ENCODE measurements around the gene CST5.

CST5 gene

DNA sequence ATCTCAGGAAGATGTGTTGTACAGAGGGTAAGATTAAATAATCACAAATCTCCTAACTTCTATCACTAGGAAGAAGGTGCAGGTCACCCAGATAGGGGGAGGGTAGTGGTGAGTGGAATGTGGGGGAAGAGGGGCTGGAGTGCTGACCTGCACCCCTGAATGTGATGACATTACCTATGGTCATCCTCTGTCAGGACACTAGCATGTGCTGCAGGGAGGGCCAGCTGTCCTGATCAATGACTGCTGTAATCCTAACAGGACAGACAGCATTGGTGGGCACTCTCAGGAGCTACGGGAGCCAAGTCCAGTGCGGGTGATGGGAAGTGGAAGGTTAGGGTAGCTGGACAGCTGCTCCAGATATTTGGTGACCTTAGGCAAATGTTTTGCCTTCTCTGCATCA is 45.2 kb upstream of the CST5 start:
- H3K27ac ChIP-seq (ENCODE audit: insufficient read depth in 1 of 2, low read depth in 1 of 2, low read length in 2 of 2, poor library complexity in 1 of 2, severe bottlenecking in 2 of 2): no peak overlapping the region
- no peak overlapping the region for H3K4me3 ChIP-seq (ENCODE audit: control insufficient read depth in 1 of 7, extremely low read depth in 1 of 7, insufficient read depth in 4 of 7, low read depth in 2 of 7, low read length in 6 of 7)
- POLR2A ChIA-PET: no interaction called here
- H3K27me3 ChIP-seq (replicated peaks in 2 of 5; ENCODE audit: control insufficient read depth in 4 of 5, insufficient read depth in 5 of 5, low read length in 4 of 5): peaks cover 0 to 6% (median 0%) of the 10 kb centered on the region in 5 experiments
- DNase-seq: no peak
- WGBS (ENCODE audit: insufficient coverage): 91% methylated on average over 2 of the region's 2 CpGs
- CTCF ChIA-PET: interaction anchor here (0.7 to 5.5 kb wide), 3 partner anchors 10 to 32 kb away, joined by 3 to 21 read pairs (median 3); no protein-coding TSS in a partner anchor
- H3K9me3 ChIP-seq (ENCODE audit: control extremely low read depth in 1 of 5, control insufficient read depth in 4 of 5, insufficient read depth in 2 of 5, low read depth in 1 of 5, low read length in 4 of 5): no peaks in the 10 kb centered on the region
- H3K4me1 ChIP-seq (ENCODE audit: control extremely low read depth in 1 of 4, control insufficient read depth in 4 of 4, insufficient read depth in 4 of 4, low read length in 3 of 4): no peaks in the 10 kb centered on the region
- no peaks in the 10 kb centered on the region for H3K36me3 ChIP-seq (ENCODE audit: control insufficient read depth in 4 of 4, insufficient read depth in 4 of 4, low read length in 3 of 4)

DNA sequence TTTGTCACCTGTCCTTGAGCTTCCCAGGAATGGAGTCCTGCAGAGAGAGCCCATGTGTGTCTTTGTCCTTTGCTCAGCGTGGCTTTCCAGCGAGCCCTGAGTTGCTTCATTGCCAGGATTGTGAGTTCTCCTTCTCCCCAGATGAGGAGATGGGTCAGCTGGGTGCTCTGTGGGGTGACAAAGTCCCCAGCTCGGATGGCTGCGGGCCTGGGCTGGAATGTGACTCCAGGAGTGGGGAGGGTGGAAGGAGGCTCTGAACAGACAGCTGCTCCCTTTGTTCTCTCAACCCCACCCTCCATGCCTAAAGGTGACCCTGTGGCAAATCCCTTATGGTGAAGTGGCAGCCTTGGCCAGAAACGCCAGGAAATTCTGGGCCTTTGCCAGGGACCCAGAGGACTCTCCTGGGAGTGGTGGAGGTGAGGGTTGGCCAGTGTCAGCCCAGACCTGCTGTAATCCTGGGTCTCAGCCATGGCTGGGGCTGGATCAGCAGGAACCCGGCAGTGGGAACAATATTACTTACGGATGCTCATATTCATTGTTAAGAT is 44.4 kb upstream of the CST5 start:
- H3K9me3 ChIP-seq (ENCODE audit: control extremely low read depth in 1 of 5, control insufficient read depth in 4 of 5, insufficient read depth in 2 of 5, low read depth in 1 of 5, low read length in 4 of 5): no peaks in the 10 kb centered on the region
- no peaks in the 10 kb centered on the region for H3K4me1 ChIP-seq (ENCODE audit: control extremely low read depth in 1 of 4, control insufficient read depth in 4 of 4, insufficient read depth in 4 of 4, low read length in 3 of 4)
- H3K27ac ChIP-seq (ENCODE audit: insufficient read depth in 1 of 2, low read depth in 1 of 2, low read length in 2 of 2, poor library complexity in 1 of 2, severe bottlenecking in 2 of 2): no peak overlapping the region
- POLR2A ChIA-PET: no interaction called here
- DNase-seq: no peak
- H3K4me3 ChIP-seq (ENCODE audit: control insufficient read depth in 1 of 7, extremely low read depth in 1 of 7, insufficient read depth in 4 of 7, low read depth in 2 of 7, low read length in 6 of 7): no peak overlapping the region
- peaks cover 0 to 6% (median 0%) of the 10 kb centered on the region in 5 experiments for H3K27me3 ChIP-seq (replicated peaks in 2 of 5; ENCODE audit: control insufficient read depth in 4 of 5, insufficient read depth in 5 of 5, low read length in 4 of 5)
- WGBS (ENCODE audit: insufficient coverage): 97% methylated on average over 5 of the region's 7 CpGs
- H3K36me3 ChIP-seq (ENCODE audit: control insufficient read depth in 4 of 4, insufficient read depth in 4 of 4, low read length in 3 of 4): no peaks in the 10 kb centered on the region
- CTCF ChIA-PET: interaction anchor here (5.5 kb wide), 1 partner anchor 13 kb away, joined by 21 read pairs; no protein-coding TSS in a partner anchor

DNA sequence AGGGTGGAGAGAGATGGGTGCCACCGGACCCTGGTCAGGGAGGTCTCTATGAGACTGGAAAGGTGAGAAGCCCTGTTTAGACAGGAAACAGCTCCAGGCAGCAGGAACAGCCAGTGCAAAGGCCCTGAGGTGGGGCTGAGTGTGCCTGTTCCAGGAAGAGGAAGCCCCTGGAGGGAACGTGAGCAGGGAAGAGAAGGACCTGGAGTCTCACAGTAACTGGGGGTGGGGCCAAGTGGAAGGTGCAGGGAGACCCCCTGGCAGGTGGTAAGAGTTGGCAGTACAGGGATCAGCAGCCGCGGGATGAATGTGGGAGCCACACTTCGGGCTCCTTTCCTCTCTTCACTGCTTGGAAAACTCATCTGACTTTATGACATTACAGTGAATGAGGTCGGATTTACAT is 43.8 kb upstream of the CST5 start:
- no peak for DNase-seq
- Histone ChIP-seq H3K4me3 (ENCODE audit: control insufficient read depth in 1 of 7, extremely low read depth in 1 of 7, insufficient read depth in 4 of 7, low read depth in 2 of 7, low read length in 6 of 7) (no peak overlapping the region), H3K27ac (ENCODE audit: insufficient read depth in 1 of 2, low read depth in 1 of 2, low read length in 2 of 2, poor library complexity in 1 of 2, severe bottlenecking in 2 of 2) (no peak overlapping the region), H3K9me3 (ENCODE audit: control extremely low read depth in 1 of 5, control insufficient read depth in 4 of 5, insufficient read depth in 2 of 5, low read depth in 1 of 5, low read length in 4 of 5) (no peaks in the 10 kb centered on the region), H3K27me3 (replicated peaks in 2 of 5; ENCODE audit: control insufficient read depth in 4 of 5, insufficient read depth in 5 of 5, low read length in 4 of 5) (peaks cover 0 to 4% (median 0%) of the 10 kb centered on the region in 5 experiments), H3K4me1 (ENCODE audit: control extremely low read depth in 1 of 4, control insufficient read depth in 4 of 4, insufficient read depth in 4 of 4, low read length in 3 of 4) (no peaks in the 10 kb centered on the region), H3K36me3 (ENCODE audit: control insufficient read depth in 4 of 4, insufficient read depth in 4 of 4, low read length in 3 of 4) (no peaks in the 10 kb centered on the region)
- ChIA-PET CTCF (no interaction called here), POLR2A (no interaction called here)
- 80% methylated on average over 6 of the region's 6 CpGs for WGBS (ENCODE audit: insufficient coverage)

- ChIA-PET CTCF (interaction anchor here (1.3 kb wide), 1 partner anchor 16 kb away, joined by 5 read pairs; no protein-coding TSS in a partner anchor), POLR2A (interaction anchor here (0.6 kb wide), 1 partner anchor 10 kb away, joined by 3 read pairs; no protein-coding TSS in a partner anchor)
- WGBS (ENCODE audit: insufficient coverage): 91% methylated on average over 3 of the region's 5 CpGs
- Histone ChIP-seq H3K4me1 (ENCODE audit: control extremely low read depth in 1 of 4, control insufficient read depth in 4 of 4, insufficient read depth in 4 of 4, low read length in 3 of 4) (no peaks in the 10 kb centered on the region), H3K27ac (ENCODE audit: insufficient read depth in 1 of 2, low read depth in 1 of 2, low read length in 2 of 2, poor library complexity in 1 of 2, severe bottlenecking in 2 of 2) (no peak overlapping the region), H3K36me3 (ENCODE audit: control insufficient read depth in 4 of 4, insufficient read depth in 4 of 4, low read length in 3 of 4) (no peaks in the 10 kb centered on the region), H3K27me3 (replicated peaks in 2 of 5; ENCODE audit: control insufficient read depth in 4 of 5, insufficient read depth in 5 of 5, low read length in 4 of 5) (peaks cover 0 to 4% (median 0%) of the 10 kb centered on the region in 5 experiments), H3K9me3 (ENCODE audit: control extremely low read depth in 1 of 5, control insufficient read depth in 4 of 5, insufficient read depth in 2 of 5, low read depth in 1 of 5, low read length in 4 of 5) (no peaks in the 10 kb centered on the region), H3K4me3 (ENCODE audit: control insufficient read depth in 1 of 7, extremely low read depth in 1 of 7, insufficient read depth in 4 of 7, low read depth in 2 of 7, low read length in 6 of 7) (no peak overlapping the region)
- no peak for DNase-seq
Observed at GRCh38 chr20:23920408-23921325, 41.1 kb upstream of the CST5 start.

- POLR2A ChIA-PET: no interaction called here
Observed at GRCh38 chr20:23918896-23919295, 39.3 kb upstream of the CST5 start.

DNA sequence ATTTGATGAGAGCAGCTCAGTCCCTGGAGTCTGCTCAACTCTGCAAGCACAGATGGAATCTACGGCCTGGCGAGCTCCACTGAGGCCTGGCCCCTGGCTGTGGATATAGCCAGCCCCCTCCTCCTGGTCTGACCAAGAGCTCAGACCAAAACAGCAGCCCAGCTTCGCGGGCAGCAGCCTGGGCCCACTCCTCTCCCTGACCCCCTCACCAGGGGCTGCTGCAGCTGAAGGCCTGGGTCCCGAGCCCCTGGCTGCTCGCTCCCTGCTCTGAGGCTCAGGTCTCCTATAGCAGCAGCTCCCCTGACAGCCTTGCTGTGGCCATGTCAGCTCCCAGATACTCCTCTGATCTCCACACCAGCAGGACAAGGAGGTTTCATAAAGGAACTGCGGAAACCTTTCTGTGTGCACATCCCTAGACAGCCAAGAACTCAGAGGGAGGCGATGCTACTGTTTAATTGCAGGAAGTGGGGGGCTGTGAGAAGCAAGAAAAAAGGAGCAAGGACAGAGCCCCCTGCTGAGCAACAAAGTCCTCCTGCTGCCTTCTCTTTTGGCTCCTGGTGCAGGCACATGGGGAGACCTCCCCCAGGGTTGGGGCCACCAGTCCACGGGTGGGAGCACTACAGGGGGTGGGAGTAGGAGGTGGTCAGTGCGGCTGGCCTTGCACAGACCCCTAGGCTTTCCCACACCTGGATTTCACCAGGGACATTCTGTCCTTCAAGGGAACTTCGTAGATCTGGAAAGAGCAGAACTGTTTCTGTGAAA is 38.7 kb upstream of the CST5 start:
- WGBS (ENCODE audit: insufficient coverage): 74% methylated on average over 9 of the region's 11 CpGs
- Histone ChIP-seq H3K4me3 (ENCODE audit: control insufficient read depth in 1 of 7, extremely low read depth in 1 of 7, insufficient read depth in 4 of 7, low read depth in 2 of 7, low read length in 6 of 7) (no peak overlapping the region), H3K36me3 (ENCODE audit: control insufficient read depth in 4 of 4, insufficient read depth in 4 of 4, low read length in 3 of 4) (no peaks in the 10 kb centered on the region), H3K27ac (ENCODE audit: insufficient read depth in 1 of 2, low read depth in 1 of 2, low read length in 2 of 2, poor library complexity in 1 of 2, severe bottlenecking in 2 of 2) (no peak overlapping the region), H3K4me1 (ENCODE audit: control extremely low read depth in 1 of 4, control insufficient read depth in 4 of 4, insufficient read depth in 4 of 4, low read length in 3 of 4) (no peaks in the 10 kb centered on the region), H3K27me3 (replicated peaks in 2 of 5; ENCODE audit: control insufficient read depth in 4 of 5, insufficient read depth in 5 of 5, low read length in 4 of 5) (peaks cover 0 to 4% (median 0%) of the 10 kb centered on the region in 5 experiments), H3K9me3 (ENCODE audit: control extremely low read depth in 1 of 5, control insufficient read depth in 4 of 5, insufficient read depth in 2 of 5, low read depth in 1 of 5, low read length in 4 of 5) (no peaks in the 10 kb centered on the region)
- POLR2A ChIA-PET: no interaction called here
- CTCF ChIA-PET: no interaction called here
- DNase-seq: no peak

More at GRCh38 chr20:23918896-23919295, 39.3 kb upstream of the CST5 start:
- no peak overlapping the region for H3K4me3 ChIP-seq (ENCODE audit: control insufficient read depth in 1 of 7, extremely low read depth in 1 of 7, insufficient read depth in 4 of 7, low read depth in 2 of 7, low read length in 6 of 7)
- H3K9me3 ChIP-seq (ENCODE audit: control extremely low read depth in 1 of 5, control insufficient read depth in 4 of 5, insufficient read depth in 2 of 5, low read depth in 1 of 5, low read length in 4 of 5): no peaks in the 10 kb centered on the region
- H3K27me3 ChIP-seq (replicated peaks in 2 of 5; ENCODE audit: control insufficient read depth in 4 of 5, insufficient read depth in 5 of 5, low read length in 4 of 5): peaks cover 0 to 4% (median 0%) of the 10 kb centered on the region in 5 experiments
- H3K36me3 ChIP-seq (ENCODE audit: control insufficient read depth in 4 of 4, insufficient read depth in 4 of 4, low read length in 3 of 4): no peaks in the 10 kb centered on the region
- H3K27ac ChIP-seq (ENCODE audit: insufficient read depth in 1 of 2, low read depth in 1 of 2, low read length in 2 of 2, poor library complexity in 1 of 2, severe bottlenecking in 2 of 2): no peak overlapping the region
- H3K4me1 ChIP-seq (ENCODE audit: control extremely low read depth in 1 of 4, control insufficient read depth in 4 of 4, insufficient read depth in 4 of 4, low read length in 3 of 4): no peaks in the 10 kb centered on the region
- WGBS (ENCODE audit: insufficient coverage): 95% methylated on average over 4 of the region's 4 CpGs
- no peak for DNase-seq
- CTCF ChIA-PET: no interaction called here
